Testis (tissue), 3 donors: ENCODE results near the gene FAM162A. TPM values are rescaled to one million over a fixed set of nuclear protein-coding genes. Genes with fewer than 3 reads are reported as not detected.

ENCODE experiments used
- DNase-seq: peaks from one replicate; pipeline ENCODE4 v3.0.0-alpha.2; 2019
- H3K27ac ChIP-seq, 2 donors: fragments of 200-600 bp; sonication (generic); one replicate each; pipeline ENCODE4 v1.5.1; 2019
- H3K27me3 ChIP-seq: fragments of 200-600 bp; sonication (generic); one replicate; pipeline ENCODE4 v1.5.1; 2019
- H3K36me3 ChIP-seq: fragments of 200-600 bp; sonication (generic); one replicate; pipeline ENCODE4 v1.5.1; 2017; ENCODE audit warnings: low read depth; ENCODE audit errors: missing control alignments
- H3K4me1 ChIP-seq: fragments of 200-600 bp; sonication (generic); one replicate; pipeline ENCODE4 v1.5.1; 2019
- H3K4me3 ChIP-seq, 2 donors: fragments of 200-600 bp; sonication (generic); one replicate each; pipeline ENCODE4 v1.5.1; 2017 to 2019
- H3K9me3 ChIP-seq: fragments of 200-600 bp; sonication (generic); one replicate; pipeline ENCODE4 v1.5.1; 2017
- POLR2A ChIP-seq: fragments of 450-650 bp; IDR thresholded peaks from one replicate; pipeline ENCODE4 v1.6.1; 2017; ENCODE audit warnings: antibody characterized with exemption, mild to moderate bottlenecking, moderate library complexity
- WGBS, 2 donors: methylation state at CpG; one replicate each; pipeline ENCODE4 v1.1.5; 2018; 5-methylcytosine and 5-hydroxymethylcytosine counted together
- intact Hi-C: fragments of 100-400 bp; cut with DNase I; formaldehyde crosslinking; loops from one replicate; pipeline ENCODE4 v1.15.1; 2023; ENCODE audit warnings: low total_unique reads
- polyA plus RNA-seq: library from polyadenylated mRNA; stranded (reverse); fragments of 350-450 nt; fragmentation: Illumina TruSeq; extraction: RNeasy Lipid Tissue Mini Kit (QIAGEN cat#74804); gene quantifications from one replicate; pipeline ENCODE4 v1.2.3, GENCODE V29; 2014; ENCODE audit warnings: low read depth, low replicate concordance; ENCODE audit not compliant: insufficient read depth
- total RNA-seq, 2 donors: library from RNA; depleted of rRNA; stranded (reverse); fragments of >200 nt; gene quantifications; one replicate each; pipeline ENCODE4 v1.2.3, GENCODE V29; 2016
- TF ChIP-seq, protein P1 (sequence below), 3 experiments: fragments of 450-650 bp in 2 of 3; fragments of 200-600 bp in 1 of 3; sonication (generic) in 1 of 3; IDR thresholded peaks; one replicate each; pipeline ENCODE4 v1.5.1; 2016 to 2019; ENCODE audit warnings: antibody characterized with exemption in 3 of 3, mild to moderate bottlenecking in 2 of 3, moderate library complexity in 1 of 3

Gene FAM162A
- total and polyA plus RNA-seq, 3 donors from 2014 or later, result 16.0 to 77.7 (median 17.7) TPM

DNA sequence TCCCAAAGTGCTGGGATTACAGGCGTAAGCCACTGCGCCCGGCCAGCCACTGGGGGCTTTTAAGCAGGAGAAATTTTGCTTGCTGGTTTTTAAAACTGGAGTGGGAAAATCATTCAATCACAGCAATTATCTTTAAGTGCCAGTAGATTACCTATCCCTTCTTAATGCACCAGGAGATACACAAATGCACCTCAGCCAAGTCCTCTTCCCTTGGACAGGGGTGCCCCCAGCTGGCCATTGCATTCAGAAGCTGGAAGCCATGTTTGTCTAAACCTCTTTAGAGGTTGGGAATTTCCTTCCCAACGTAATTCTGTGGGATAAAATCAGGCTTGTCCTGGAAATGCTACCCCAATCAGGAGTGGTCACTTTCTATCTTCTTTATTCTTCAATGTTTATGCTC is 27.6 kb upstream of the FAM162A start:
- intact Hi-C loops, result no loop called here
- Histone ChIP-seq H3K27ac (no peak overlapping the region), H3K4me1 (no peaks in the 10 kb centered on the region), H3K4me3 (no peak overlapping the region), H3K9me3 (no peaks in the 10 kb centered on the region), H3K36me3 (no peaks in the 10 kb centered on the region), H3K27me3 (no peaks in the 10 kb centered on the region)
- TF ChIP-seq, protein P1, sequence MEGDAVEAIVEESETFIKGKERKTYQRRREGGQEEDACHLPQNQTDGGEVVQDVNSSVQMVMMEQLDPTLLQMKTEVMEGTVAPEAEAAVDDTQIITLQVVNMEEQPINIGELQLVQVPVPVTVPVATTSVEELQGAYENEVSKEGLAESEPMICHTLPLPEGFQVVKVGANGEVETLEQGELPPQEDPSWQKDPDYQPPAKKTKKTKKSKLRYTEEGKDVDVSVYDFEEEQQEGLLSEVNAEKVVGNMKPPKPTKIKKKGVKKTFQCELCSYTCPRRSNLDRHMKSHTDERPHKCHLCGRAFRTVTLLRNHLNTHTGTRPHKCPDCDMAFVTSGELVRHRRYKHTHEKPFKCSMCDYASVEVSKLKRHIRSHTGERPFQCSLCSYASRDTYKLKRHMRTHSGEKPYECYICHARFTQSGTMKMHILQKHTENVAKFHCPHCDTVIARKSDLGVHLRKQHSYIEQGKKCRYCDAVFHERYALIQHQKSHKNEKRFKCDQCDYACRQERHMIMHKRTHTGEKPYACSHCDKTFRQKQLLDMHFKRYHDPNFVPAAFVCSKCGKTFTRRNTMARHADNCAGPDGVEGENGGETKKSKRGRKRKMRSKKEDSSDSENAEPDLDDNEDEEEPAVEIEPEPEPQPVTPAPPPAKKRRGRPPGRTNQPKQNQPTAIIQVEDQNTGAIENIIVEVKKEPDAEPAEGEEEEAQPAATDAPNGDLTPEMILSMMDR (IDR thresholded peaks at IDR 0.05), result no peak
- 75 to 81% methylated on average over 4 of the region's 4 CpGs for WGBS, 2 donors
- peak; percentile 31 for DNase-seq

DNA sequence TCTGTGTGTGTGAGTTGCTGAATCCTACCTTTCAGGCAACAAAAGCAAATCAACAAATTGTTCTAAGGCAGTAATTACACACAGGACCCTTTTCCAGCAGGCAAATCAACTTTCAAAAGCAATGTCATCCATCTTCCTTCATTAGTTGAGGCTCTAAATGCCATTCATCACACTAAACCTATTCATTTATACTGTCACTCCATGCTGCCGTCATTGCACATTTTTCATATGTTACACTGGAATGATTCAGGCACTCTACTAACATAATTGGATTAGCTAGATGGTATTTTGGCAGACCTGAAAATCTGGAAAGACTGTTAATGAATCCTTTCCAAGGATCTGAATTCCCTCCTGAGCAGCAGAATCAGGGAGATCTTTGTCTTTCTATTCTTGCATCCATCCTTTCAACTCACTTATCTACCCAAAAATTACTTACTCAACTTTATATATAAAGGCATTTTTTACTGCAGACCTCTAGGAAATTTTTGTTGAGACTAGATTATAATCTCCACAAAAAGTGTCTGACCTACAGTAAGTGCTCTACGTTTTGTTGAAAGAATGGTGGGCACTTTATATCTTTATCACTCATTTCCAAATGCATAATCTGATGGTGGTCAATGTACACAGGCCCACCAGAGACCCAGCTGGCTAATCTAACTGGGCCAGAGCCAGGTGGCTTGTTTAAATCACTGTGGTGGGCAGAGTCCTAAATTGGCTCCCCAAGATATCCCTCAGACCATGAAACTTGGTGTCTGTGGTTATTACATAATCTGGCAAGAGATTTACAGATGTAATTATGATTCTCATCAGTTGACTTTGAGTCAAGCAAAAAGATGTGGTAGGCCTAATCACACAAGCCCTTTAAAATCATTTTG is 25.9 kb upstream of the FAM162A start:
- 75 to 86% methylated on average over 2 of the region's 2 CpGs for WGBS, 2 donors

DNA sequence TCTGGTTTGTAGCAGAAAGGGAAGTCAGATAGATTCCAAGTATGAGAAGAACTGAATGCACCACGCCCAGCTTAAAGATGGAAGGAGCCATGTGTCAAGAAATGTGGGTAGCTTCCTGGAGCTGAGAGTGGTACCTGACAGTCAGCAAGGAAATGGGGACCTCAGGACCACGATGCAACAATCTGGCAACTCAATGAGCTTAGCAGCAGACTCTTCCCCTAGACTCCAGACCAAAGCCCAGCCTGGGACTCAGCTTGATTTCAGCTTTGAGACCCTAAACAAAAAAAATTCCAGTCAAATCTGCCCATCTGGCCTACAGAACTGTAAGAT is 25.3 kb upstream of the FAM162A start:
- Histone ChIP-seq H3K9me3 (no peaks in the 10 kb centered on the region), H3K4me1 (no peaks in the 10 kb centered on the region), H3K36me3 (no peaks in the 10 kb centered on the region), H3K27me3 (no peaks in the 10 kb centered on the region), H3K27ac (no peak overlapping the region), H3K4me3 (no peak overlapping the region)
- 93 to 95% methylated on average over 2 of the region's 2 CpGs for WGBS, 2 donors
- DNase-seq, result no peak
- TF ChIP-seq, protein P1 (IDR thresholded peaks at IDR 0.05), result no peak
- TF ChIP-seq POLR2A, result no peak
- intact Hi-C loops, result no loop called here

More for the DNA sequence above, 25.9 kb upstream of the FAM162A start:
- no peak for DNase-seq
- no peaks in the 10 kb centered on the region for H3K9me3 ChIP-seq
- intact Hi-C loops, result no loop called here
- TF ChIP-seq, protein P1 (IDR thresholded peaks at IDR 0.05), result no peak
- TF ChIP-seq POLR2A, result no peak
- no peaks in the 10 kb centered on the region for H3K27me3 ChIP-seq
- no peak overlapping the region for H3K4me3 ChIP-seq
- H3K36me3 ChIP-seq, result no peaks in the 10 kb centered on the region
- no peak overlapping the region for H3K27ac ChIP-seq
- no peaks in the 10 kb centered on the region for H3K4me1 ChIP-seq

DNA sequence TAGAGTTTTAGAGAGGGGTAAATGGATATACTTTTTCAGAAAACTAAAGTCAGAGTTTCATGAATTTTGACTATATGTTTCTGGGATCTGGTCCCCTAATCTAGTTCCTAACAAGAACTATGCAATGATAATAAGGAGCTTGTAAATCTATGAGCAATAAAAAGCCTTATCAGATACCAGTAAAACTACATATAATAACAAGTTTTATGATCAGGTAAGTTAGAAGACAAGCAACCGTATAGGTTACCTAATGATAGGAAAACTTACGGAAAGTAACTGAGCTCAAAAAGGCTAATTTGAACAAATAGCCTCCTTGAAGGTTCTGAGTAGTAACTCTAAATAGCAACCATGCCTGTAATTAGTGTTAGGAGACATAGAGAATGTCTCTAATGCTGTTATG is 22.0 kb upstream of the FAM162A start:
- DNase-seq, result no peak
- H3K27me3 ChIP-seq, result no peaks in the 10 kb centered on the region
- no peak overlapping the region for H3K4me3 ChIP-seq
- no peaks in the 10 kb centered on the region for H3K36me3 ChIP-seq
- intact Hi-C loops, result no loop called here
- 89 to 91% methylated on average over 2 of the region's 2 CpGs for WGBS, 2 donors
- no peaks in the 10 kb centered on the region for H3K9me3 ChIP-seq
- no peak overlapping the region for H3K27ac ChIP-seq
- no peaks in the 10 kb centered on the region for H3K4me1 ChIP-seq
- TF ChIP-seq, protein P1 (IDR thresholded peaks at IDR 0.05), result no peak
- no peak for TF ChIP-seq POLR2A

DNA sequence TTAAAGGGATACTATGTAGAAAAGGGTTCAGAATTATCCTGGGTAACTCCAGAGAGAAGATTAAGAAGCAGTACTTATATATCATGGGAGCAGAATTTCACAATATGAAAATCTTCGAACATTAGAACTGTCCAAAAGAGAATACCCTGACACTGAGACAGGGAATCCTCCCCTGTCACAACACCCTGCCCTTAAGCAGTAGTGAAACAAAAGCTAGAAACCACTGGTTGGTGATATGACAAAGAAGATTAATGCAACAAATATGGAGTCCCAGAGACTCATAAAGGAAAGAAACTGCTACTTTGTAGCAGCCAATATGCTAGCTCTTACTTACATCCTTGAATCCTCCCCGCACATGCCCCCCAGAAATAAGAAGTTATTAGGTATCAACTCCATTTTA is 19.5 kb upstream of the FAM162A start:
- H3K9me3 ChIP-seq, result no peaks in the 10 kb centered on the region
- DNase-seq, result no peak
- H3K27ac ChIP-seq, result no peak overlapping the region
- no peaks in the 10 kb centered on the region for H3K27me3 ChIP-seq
- no peak overlapping the region for H3K4me3 ChIP-seq
- intact Hi-C loops, result no loop called here
- 41 to 65% methylated on average over 2 of the region's 2 CpGs for WGBS, 2 donors
- H3K4me1 ChIP-seq, result no peaks in the 10 kb centered on the region
- no peaks in the 10 kb centered on the region for H3K36me3 ChIP-seq
- TF ChIP-seq, protein P1 (IDR thresholded peaks at IDR 0.05), result no peak
- TF ChIP-seq POLR2A, result no peak
